GM12878 (cell line): ENCODE data around the gene ME3. TPM values are rescaled to one million over a fixed set of nuclear protein-coding genes. Genes with fewer than 3 reads are reported as not detected.

Source experiments
- ATAC-seq: fragments of 200-7000 bp; cut with Tn5 transposase; 3 replicates; pipeline ENCODE4 v1.9.1; 2020; ENCODE audit warnings: mild to moderate bottlenecking, moderate library complexity
- BruUV-seq: library from RNA; stranded (reverse); fragments of 400-500 nt; replicated peaks from 2 replicates; lab custom pipeline; 2021; lab: Mats Ljungman, UMichigan
- CTCF ChIA-PET: fragments of 300-600 bp; sonication (Branson Sonifier 250); formaldehyde crosslinking; extraction: SDS; loops from one replicate; lab custom pipeline; 2021; ENCODE audit warnings: inconsistent platforms; lab: Yijun Ruan, JAX
- POLR2A ChIA-PET: fragments of 350-600 bp; formaldehyde crosslinking; extraction: SDS; loops from one replicate; lab custom pipeline; 2021; ENCODE audit warnings: inconsistent platforms; lab: Charles Lee
- RAD21 ChIA-PET: fragments of 300-600 bp; sonication (Branson Sonifier 250); formaldehyde crosslinking; loops from one replicate; lab custom pipeline; 2023; ENCODE audit warnings: antibody characterized with exemption; ENCODE audit not compliant: unreplicated experiment; lab: Charles Lee
- SMC1A ChIA-PET: fragments of 300-600 bp; sonication (Branson Sonifier 250); formaldehyde crosslinking; loops from one replicate; lab custom pipeline; 2023; ENCODE audit not compliant: unreplicated experiment, uncharacterized antibody; lab: Charles Lee
- DNase-seq: peaks from one replicate; pipeline ENCODE4 v3.0.0-alpha.2; 2011; ENCODE audit warnings: low read depth, low spot score
- FAIRE-seq: peaks from 3 replicates; lab custom pipeline; 2011; peaks lifted over from hg19 to GRCh38; lab: Jason Lieb, UNC
- H2AFZ ChIP-seq: 2 replicates; pipeline ENCODE4 v1.6.0; 2011; ENCODE audit warnings: low read depth, low read length, control low read depth; ENCODE audit not compliant: control insufficient read depth
- H3K27ac ChIP-seq: 2 replicates; pipeline ENCODE4 v1.5.1; 2011; ENCODE audit warnings: control low read depth; ENCODE audit not compliant: control insufficient read depth, insufficient read depth
- H3K27me3 ChIP-seq, 2 experiments: replicated peaks in 1 of 2; 2 replicates each; pipeline versions ENCODE4 v1.6.0 to v1.6.1; 2011; ENCODE audit warnings: low read length in 1 of 2; ENCODE audit not compliant: control insufficient read depth in 2 of 2, insufficient read depth in 2 of 2
- H3K36me3 ChIP-seq, 2 experiments: 2 replicates each; pipeline ENCODE4 v1.5.1; 2011; ENCODE audit warnings: low read length in 1 of 2; ENCODE audit not compliant: control insufficient read depth in 2 of 2, insufficient read depth in 2 of 2
- H3K4me1 ChIP-seq: 2 replicates; pipeline ENCODE4 v1.6.1; 2011; ENCODE audit warnings: mild to moderate bottlenecking, low read length, moderate library complexity, mixed read lengths; ENCODE audit not compliant: control insufficient read depth, insufficient read depth
- H3K4me2 ChIP-seq: 2 replicates; pipeline ENCODE4 v1.6.0; 2011; ENCODE audit warnings: control low read depth; ENCODE audit not compliant: control insufficient read depth, insufficient read depth
- H3K4me3 ChIP-seq: fragments of 200-600 bp; sonication (generic); 2 replicates; pipeline ENCODE4 v1.5.1; 2016
- H3K79me2 ChIP-seq: 2 replicates; pipeline ENCODE4 v1.6.0; 2011; ENCODE audit warnings: low read length; ENCODE audit not compliant: control insufficient read depth, insufficient read depth
- H3K9ac ChIP-seq: 2 replicates; pipeline ENCODE4 v1.8.0; 2011; ENCODE audit warnings: low read length, control low read depth, mixed read lengths; ENCODE audit not compliant: control insufficient read depth, insufficient read depth
- H3K9me3 ChIP-seq: replicated peaks from 3 replicates; pipeline ENCODE4 v1.5.1; 2011; ENCODE audit warnings: mild to moderate bottlenecking, low read length; ENCODE audit not compliant: control insufficient read depth, insufficient read depth
- H4K20me1 ChIP-seq: 2 replicates; pipeline ENCODE4 v1.6.0; 2011; ENCODE audit not compliant: control insufficient read depth, insufficient read depth
- CBX5 ChIP-seq: sonication (generic); IDR thresholded peaks from 2 replicates; pipeline ENCODE4 v1.6.1; 2016; ENCODE audit warnings: low read depth, moderate library complexity, mild to moderate bottlenecking, inconsistent platforms
- CHD2 ChIP-seq: IDR thresholded peaks from 2 replicates; pipeline ENCODE4 v1.6.1; 2011; ENCODE audit warnings: low read depth, low read length, improper control_type of control experiment, borderline replicate concordance
- CREM ChIP-seq: IDR thresholded peaks from 2 replicates; pipeline ENCODE4 v1.6.1; 2014; ENCODE audit warnings: antibody characterized with exemption, low read depth
- SUPT20H ChIP-seq: IDR thresholded peaks from 2 replicates; pipeline ENCODE4 v1.6.1; 2011; ENCODE audit warnings: low read depth, mild to moderate bottlenecking, low read length, moderate library complexity, borderline replicate concordance; ENCODE audit not compliant: control insufficient read depth
- TARDBP ChIP-seq: IDR thresholded peaks from 2 replicates; pipeline ENCODE4 v1.6.1; 2016; ENCODE audit warnings: borderline replicate concordance
- WGBS: methylation state at CpG from one replicate; pipeline ENCODE4 v1.1.6; 2016; ENCODE audit warnings: low lambda C conversion rate; ENCODE audit not compliant: insufficient replicate concordance, insufficient coverage; ENCODE audit errors: missing lambda C conversion rate; 5-methylcytosine and 5-hydroxymethylcytosine counted together
- in situ Hi-C: fragments of 300-500 bp; cut with MboI; formaldehyde crosslinking; loops from 9 replicates; pipeline ENCODE4 v1.14.3; 2018; ENCODE audit warnings: mixed read lengths
- intact Hi-C: fragments of 100-400 bp; cut with micrococcal nuclease; formaldehyde crosslinking; loops from one replicate; pipeline ENCODE4 v1.14.2; 2022; ENCODE audit not compliant: unreplicated experiment
- polyA plus RNA-seq, 11 experiments: library from polyadenylated mRNA; depleted of rRNA in 4 of 11; unstranded in 6 of 11; stranded (reverse) in 5 of 11; fragments of >200 nt; fragmentation: Nextera tagmentation in 4 of 11; fragmentation: Illumina TruSeq in 1 of 11; extraction: Ambion mirVana in 4 of 11; extraction: Trizol in 1 of 11; gene quantifications; 1 replicate in 1 of 11; 2 replicates in 10 of 11; pipeline versions ENCODE4 v1.2.1 to v1.2.3, GENCODE V29; 2011 to 2016; ENCODE audit warnings: inconsistent platforms in 2 of 11, missing spikeins in 2 of 11, low read depth in 1 of 11
- total RNA-seq, 4 experiments: library from RNA; depleted of rRNA in 3 of 4; stranded (reverse); fragments of >200 nt in 3 of 4; fragmentation: Illumina TruSeq in 1 of 4; extraction: Trizol in 1 of 4; gene quantifications; 2 replicates each; pipeline versions ENCODE4 v1.2.1 to v1.2.3, GENCODE V29; 2013 to 2021
- TF ChIP-seq, protein P1 (sequence below): IDR thresholded peaks from 2 replicates; pipeline ENCODE4 v1.6.1; 2012; ENCODE audit warnings: improper control_type of control experiment, low read depth, low read length; ENCODE audit not compliant: insufficient replicate concordance
- TF ChIP-seq, protein P2 (sequence below): fragments of 450-650 bp; IDR thresholded peaks from 2 replicates; pipeline ENCODE4 v1.6.1; 2017; ENCODE audit warnings: low read depth, mild to moderate bottlenecking, moderate library complexity
- TF ChIP-seq, protein P3 (sequence below): fragments of 450-650 bp; IDR thresholded peaks from 2 replicates; pipeline ENCODE4 v1.6.1; 2016; ENCODE audit warnings: mild to moderate bottlenecking, moderate library complexity, borderline replicate concordance
- TF ChIP-seq, protein P4 (sequence below): fragments of 450-650 bp; conservative IDR thresholded peaks from 2 replicates; pipeline ENCODE4 v1.6.1; 2017; ENCODE audit warnings: mild to moderate bottlenecking, moderate library complexity

The ME3 gene
- total and polyA plus RNA-seq, 10 of the 15 experiments (the other 5 are each of a cell fraction or from before 2014, with no cell fraction given) = 0.06 to 0.40 (median 0.19) TPM; not detected in 2

- TF ChIP-seq, protein P1, sequence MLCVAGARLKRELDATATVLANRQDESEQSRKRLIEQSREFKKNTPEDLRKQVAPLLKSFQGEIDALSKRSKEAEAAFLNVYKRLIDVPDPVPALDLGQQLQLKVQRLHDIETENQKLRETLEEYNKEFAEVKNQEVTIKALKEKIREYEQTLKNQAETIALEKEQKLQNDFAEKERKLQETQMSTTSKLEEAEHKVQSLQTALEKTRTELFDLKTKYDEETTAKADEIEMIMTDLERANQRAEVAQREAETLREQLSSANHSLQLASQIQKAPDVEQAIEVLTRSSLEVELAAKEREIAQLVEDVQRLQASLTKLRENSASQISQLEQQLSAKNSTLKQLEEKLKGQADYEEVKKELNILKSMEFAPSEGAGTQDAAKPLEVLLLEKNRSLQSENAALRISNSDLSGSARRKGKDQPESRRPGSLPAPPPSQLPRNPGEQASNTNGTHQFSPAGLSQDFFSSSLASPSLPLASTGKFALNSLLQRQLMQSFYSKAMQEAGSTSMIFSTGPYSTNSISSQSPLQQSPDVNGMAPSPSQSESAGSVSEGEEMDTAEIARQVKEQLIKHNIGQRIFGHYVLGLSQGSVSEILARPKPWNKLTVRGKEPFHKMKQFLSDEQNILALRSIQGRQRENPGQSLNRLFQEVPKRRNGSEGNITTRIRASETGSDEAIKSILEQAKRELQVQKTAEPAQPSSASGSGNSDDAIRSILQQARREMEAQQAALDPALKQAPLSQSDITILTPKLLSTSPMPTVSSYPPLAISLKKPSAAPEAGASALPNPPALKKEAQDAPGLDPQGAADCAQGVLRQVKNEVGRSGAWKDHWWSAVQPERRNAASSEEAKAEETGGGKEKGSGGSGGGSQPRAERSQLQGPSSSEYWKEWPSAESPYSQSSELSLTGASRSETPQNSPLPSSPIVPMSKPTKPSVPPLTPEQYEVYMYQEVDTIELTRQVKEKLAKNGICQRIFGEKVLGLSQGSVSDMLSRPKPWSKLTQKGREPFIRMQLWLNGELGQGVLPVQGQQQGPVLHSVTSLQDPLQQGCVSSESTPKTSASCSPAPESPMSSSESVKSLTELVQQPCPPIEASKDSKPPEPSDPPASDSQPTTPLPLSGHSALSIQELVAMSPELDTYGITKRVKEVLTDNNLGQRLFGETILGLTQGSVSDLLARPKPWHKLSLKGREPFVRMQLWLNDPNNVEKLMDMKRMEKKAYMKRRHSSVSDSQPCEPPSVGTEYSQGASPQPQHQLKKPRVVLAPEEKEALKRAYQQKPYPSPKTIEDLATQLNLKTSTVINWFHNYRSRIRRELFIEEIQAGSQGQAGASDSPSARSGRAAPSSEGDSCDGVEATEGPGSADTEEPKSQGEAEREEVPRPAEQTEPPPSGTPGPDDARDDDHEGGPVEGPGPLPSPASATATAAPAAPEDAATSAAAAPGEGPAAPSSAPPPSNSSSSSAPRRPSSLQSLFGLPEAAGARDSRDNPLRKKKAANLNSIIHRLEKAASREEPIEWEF = no peak
- TF ChIP-seq, protein P2, sequence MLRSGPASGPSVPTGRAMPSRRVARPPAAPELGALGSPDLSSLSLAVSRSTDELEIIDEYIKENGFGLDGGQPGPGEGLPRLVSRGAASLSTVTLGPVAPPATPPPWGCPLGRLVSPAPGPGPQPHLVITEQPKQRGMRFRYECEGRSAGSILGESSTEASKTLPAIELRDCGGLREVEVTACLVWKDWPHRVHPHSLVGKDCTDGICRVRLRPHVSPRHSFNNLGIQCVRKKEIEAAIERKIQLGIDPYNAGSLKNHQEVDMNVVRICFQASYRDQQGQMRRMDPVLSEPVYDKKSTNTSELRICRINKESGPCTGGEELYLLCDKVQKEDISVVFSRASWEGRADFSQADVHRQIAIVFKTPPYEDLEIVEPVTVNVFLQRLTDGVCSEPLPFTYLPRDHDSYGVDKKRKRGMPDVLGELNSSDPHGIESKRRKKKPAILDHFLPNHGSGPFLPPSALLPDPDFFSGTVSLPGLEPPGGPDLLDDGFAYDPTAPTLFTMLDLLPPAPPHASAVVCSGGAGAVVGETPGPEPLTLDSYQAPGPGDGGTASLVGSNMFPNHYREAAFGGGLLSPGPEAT = no peak
- TF ChIP-seq SUPT20H (no peak), CBX5 (no peak), CHD2 (no peak)
Observed at GRCh38 chr11:86558841-86559240, 113.6 kb downstream of the ME3 start (continued).

GRCh38 chr11:86558207-86558606 lies 114.2 kb downstream of the ME3 start:
- no peak overlapping the region for H3K4me2 ChIP-seq
- H2AFZ ChIP-seq = no peak overlapping the region
- no peak overlapping the region for H3K27ac ChIP-seq
- no peaks in the 10 kb centered on the region for H3K4me1 ChIP-seq
- H3K36me3 ChIP-seq = no peaks in the 10 kb centered on the region
- intact Hi-C loops = no loop called here
- POLR2A ChIA-PET = no interaction called here
- RAD21 ChIA-PET = no interaction called here
- H4K20me1 ChIP-seq = no peaks in the 10 kb centered on the region
- no TSS peak for BruUV-seq
- CTCF ChIA-PET = no interaction called here
- 0% methylated on average over 1 of the region's 1 CpG for WGBS
- no peaks in the 10 kb centered on the region for H3K9me3 ChIP-seq
- no peak overlapping the region for H3K9ac ChIP-seq
- ATAC-seq (no peak), FAIRE-seq (no peak), DNase-seq (no peak)
- in situ Hi-C loops = no loop called here
- SMC1A ChIA-PET = interaction anchor here (1.0 to 1.6 kb wide), 2 partner anchors 35 to 103 kb away, joined by 3 read pairs; no protein-coding TSS in a partner anchor
- H3K4me3 ChIP-seq = no peak overlapping the region
- H3K27me3 ChIP-seq = no peaks in the 10 kb centered on the region
- H3K79me2 ChIP-seq = no peaks in the 10 kb centered on the region
- TF ChIP-seq TARDBP (no peak), CREM (no peak)
- TF ChIP-seq, protein P3, sequence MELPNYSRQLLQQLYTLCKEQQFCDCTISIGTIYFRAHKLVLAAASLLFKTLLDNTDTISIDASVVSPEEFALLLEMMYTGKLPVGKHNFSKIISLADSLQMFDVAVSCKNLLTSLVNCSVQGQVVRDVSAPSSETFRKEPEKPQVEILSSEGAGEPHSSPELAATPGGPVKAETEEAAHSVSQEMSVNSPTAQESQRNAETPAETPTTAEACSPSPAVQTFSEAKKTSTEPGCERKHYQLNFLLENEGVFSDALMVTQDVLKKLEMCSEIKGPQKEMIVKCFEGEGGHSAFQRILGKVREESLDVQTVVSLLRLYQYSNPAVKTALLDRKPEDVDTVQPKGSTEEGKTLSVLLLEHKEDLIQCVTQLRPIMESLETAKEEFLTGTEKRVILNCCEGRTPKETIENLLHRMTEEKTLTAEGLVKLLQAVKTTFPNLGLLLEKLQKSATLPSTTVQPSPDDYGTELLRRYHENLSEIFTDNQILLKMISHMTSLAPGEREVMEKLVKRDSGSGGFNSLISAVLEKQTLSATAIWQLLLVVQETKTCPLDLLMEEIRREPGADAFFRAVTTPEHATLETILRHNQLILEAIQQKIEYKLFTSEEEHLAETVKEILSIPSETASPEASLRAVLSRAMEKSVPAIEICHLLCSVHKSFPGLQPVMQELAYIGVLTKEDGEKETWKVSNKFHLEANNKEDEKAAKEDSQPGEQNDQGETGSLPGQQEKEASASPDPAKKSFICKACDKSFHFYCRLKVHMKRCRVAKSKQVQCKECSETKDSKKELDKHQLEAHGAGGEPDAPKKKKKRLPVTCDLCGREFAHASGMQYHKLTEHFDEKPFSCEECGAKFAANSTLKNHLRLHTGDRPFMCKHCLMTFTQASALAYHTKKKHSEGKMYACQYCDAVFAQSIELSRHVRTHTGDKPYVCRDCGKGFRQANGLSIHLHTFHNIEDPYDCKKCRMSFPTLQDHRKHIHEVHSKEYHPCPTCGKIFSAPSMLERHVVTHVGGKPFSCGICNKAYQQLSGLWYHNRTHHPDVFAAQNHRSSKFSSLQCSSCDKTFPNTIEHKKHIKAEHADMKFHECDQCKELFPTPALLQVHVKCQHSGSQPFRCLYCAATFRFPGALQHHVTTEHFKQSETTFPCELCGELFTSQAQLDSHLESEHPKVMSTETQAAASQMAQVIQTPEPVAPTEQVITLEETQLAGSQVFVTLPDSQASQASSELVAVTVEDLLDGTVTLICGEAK = no peak
- TF ChIP-seq, protein P4, sequence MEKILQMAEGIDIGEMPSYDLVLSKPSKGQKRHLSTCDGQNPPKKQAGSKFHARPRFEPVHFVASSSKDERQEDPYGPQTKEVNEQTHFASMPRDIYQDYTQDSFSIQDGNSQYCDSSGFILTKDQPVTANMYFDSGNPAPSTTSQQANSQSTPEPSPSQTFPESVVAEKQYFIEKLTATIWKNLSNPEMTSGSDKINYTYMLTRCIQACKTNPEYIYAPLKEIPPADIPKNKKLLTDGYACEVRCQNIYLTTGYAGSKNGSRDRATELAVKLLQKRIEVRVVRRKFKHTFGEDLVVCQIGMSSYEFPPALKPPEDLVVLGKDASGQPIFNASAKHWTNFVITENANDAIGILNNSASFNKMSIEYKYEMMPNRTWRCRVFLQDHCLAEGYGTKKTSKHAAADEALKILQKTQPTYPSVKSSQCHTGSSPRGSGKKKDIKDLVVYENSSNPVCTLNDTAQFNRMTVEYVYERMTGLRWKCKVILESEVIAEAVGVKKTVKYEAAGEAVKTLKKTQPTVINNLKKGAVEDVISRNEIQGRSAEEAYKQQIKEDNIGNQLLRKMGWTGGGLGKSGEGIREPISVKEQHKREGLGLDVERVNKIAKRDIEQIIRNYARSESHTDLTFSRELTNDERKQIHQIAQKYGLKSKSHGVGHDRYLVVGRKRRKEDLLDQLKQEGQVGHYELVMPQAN = no peak
